GM12875 (cell line): ENCODE data around the gene GABPB1.
A peak's percentile ranks its signal among the peaks of the same experiment; 100 is the strongest.

ENCODE experiments used
- H3K4me3 ChIP-seq: one replicate; pipeline ENCODE4 v1.5.1; 2011; ENCODE audit warnings: low read depth, low read length, control low read depth
- TF ChIP-seq, protein P1 (sequence below): IDR thresholded peaks from 2 replicates; pipeline ENCODE4 v1.5.1; 2011; ENCODE audit warnings: low read depth, mild to moderate bottlenecking, control low read depth, inconsistent platforms, low read length, moderate library complexity, borderline replicate concordance; ENCODE audit not compliant: insufficient read depth

The GABPB1 gene

DNA sequence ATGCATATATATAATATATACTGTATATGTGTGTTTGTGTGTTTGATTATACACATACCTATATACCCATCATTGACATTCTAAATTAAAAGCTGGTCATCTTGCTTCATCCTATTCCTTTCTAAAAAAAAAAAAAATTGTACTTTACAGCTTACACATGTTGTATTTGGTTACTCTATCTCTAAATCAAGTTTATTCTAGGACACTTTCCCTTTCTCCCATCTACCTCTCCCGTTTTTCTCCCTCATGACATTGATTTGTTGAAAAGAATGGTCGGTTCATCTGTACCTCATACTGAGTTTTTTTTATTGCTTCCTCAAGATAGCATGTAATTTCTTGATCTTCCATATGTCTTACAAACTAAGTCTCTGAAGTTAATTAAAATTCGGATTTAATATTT lies 26.9 kb downstream of the GABPB1 start:
- TF ChIP-seq, protein P1, sequence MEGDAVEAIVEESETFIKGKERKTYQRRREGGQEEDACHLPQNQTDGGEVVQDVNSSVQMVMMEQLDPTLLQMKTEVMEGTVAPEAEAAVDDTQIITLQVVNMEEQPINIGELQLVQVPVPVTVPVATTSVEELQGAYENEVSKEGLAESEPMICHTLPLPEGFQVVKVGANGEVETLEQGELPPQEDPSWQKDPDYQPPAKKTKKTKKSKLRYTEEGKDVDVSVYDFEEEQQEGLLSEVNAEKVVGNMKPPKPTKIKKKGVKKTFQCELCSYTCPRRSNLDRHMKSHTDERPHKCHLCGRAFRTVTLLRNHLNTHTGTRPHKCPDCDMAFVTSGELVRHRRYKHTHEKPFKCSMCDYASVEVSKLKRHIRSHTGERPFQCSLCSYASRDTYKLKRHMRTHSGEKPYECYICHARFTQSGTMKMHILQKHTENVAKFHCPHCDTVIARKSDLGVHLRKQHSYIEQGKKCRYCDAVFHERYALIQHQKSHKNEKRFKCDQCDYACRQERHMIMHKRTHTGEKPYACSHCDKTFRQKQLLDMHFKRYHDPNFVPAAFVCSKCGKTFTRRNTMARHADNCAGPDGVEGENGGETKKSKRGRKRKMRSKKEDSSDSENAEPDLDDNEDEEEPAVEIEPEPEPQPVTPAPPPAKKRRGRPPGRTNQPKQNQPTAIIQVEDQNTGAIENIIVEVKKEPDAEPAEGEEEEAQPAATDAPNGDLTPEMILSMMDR: no peak
- no peak overlapping the region for H3K4me3 ChIP-seq

DNA sequence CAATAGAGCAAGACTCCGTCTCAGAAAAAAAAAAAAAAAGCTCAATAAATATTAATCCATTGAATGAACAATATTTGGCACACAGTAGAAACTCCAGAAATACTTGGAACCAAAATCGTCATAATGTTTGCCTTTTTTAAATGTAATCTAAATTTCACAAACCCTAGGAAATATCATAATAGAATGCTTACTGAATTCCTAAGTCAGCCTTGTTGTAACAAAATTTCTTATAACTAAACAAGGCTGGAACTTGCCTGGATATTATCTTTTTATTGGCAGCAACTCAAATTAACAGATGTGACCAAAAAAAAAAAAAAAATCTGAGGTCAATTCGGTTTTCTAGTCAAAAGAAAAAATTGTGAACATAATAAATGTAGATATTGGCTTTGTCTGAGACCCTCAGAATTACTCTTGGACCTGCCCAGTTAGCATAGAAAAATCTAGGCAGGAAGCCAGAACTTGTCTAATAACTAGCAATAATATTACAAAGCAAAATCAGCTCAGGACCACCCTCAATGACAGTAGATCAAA lies 33.3 kb downstream of the GABPB1 start:
- TF ChIP-seq, protein P1: no peak

DNA sequence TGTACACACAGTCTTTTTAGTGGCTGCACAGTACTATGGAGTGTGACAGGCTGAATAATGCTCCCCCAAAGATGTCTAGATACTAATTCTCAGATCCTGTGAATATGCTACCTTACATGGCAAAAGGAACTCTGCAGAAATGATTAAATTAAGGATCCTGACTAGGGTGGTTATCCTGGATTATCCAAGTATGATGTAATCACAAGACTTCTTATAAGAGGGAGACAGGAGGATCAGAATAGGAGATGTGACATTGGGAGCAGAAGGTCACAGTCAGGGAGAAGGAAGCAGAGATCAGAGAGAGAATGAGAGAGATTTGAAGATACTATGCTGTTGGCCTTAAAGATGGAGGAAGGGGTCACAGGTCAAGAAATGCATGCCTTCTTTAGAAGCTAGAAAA lies 34.5 kb downstream of the GABPB1 start:
- TF ChIP-seq, protein P1: no peak
- H3K4me3 ChIP-seq: no peak overlapping the region

More for the DNA sequence above, 33.3 kb downstream of the GABPB1 start:
- H3K4me3 ChIP-seq: no peak overlapping the region

GRCh38 chr15:50318697-50319096 lies 36.3 kb downstream of the GABPB1 start:
- TF ChIP-seq, protein P1: no peak
- no peak overlapping the region for H3K4me3 ChIP-seq

DNA sequence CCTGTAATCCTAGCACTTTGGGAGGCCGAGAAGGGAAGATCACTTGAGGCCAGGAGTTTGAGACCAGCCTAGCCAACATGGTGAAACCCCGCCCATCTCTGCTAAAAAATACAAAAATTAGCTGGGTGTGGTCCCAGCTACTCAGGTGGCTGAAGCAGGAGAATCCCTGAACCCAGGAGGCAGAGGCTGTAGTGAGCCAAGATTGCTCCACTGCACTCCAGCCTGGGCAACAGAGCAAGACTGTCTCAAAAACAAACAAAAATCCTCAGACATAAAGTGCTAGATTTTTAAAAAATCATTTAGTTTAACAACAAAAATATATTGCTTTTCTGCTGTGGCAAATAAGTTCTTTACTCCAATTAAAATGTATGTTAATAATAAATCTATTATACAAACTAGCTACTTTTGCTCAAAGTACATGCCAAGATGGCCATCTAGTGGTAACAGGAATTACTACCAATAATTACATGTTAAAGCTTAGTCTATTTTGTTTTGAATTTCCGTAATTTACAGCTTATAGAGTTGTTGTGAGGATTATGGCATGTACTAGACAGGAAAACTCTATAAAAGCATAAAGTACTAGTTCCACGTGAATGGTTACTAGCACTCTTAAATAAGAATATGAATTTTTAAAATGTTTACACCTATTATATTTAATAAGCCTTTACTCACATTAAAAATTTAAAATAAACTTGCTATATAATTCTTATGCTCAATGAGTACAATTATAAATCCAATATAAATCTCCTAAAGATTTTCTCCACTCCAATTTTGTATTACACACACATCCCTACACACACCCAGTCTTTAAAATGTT lies 39.0 kb downstream of the GABPB1 start:
- no peak overlapping the region for H3K4me3 ChIP-seq
- TF ChIP-seq, protein P1: peak; percentile 22; the same call in 1 of the 2 replicates

DNA sequence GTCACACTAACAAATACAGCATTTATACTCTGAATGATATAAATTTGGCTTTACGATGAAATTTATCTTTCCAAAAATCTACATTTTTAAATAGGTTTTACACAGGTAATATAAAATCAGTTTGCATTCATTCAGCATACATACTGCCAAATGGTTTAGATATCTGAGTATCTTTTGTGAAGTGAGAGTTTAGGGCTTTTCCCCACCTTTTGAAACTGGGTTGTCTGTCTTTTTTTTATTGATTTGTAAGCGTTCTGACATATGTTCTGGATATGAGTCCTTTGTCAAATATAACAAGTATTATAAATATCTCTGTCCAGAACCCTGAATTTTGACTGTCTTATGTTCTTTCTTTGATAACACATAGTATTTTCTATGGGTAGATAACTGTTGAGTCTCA lies 42.4 kb downstream of the GABPB1 start:
- no peak overlapping the region for H3K4me3 ChIP-seq
- TF ChIP-seq, protein P1: no peak

DNA sequence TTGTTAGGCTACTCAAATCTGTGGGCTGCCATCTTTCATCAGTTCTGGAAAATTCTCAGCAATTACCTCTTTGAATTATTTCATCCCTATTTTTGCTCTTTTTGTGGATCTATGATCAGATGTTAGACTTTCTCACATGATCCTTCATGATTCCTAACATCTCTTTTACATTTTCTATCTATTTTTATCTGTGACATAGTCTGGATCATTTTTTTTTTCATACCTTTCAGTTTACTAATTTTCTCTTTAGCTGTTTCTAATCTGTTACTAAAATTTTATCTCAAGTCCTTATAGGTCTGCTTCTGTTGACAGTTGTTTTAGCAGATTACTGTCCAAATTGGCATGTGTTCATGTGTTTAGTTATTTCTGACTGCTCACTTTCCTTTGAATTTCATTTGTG lies 47.2 kb downstream of the GABPB1 start:
- H3K4me3 ChIP-seq: no peak overlapping the region
- TF ChIP-seq, protein P1: no peak
